Activated naive CD8-positive, alpha-beta T cell treated with anti-CD3 and anti-CD28 coated beads, Interleukin-2, amount 50 U/mL, for 24 hours (primary cell): ENCODE data around the gene TMC4.
"Not testable (repeated sequence)": the region's sequence is repeated elsewhere in the genome, so short reads cannot be mapped to it uniquely, and the experiment has no call there.

ENCODE experiments used
- ATAC-seq: fragments of 150-1000 bp; cut with Tn5 transposase; one replicate; pipeline ENCODE4 v1.10.0; 2021
- DNase-seq: peaks from one replicate; pipeline ENCODE4 v3.0.0; 2021
- H3K27ac Mint-ChIP-seq: one replicate; pipeline ENCODE4 v1.8.0; 2021; ENCODE audit warnings: mild to moderate bottlenecking, mixed read lengths
- H3K27me3 Mint-ChIP-seq: one replicate; pipeline ENCODE4 v1.8.0; 2021; ENCODE audit warnings: mixed read lengths
- H3K36me3 Mint-ChIP-seq: one replicate; pipeline ENCODE4 v1.8.0; 2021; ENCODE audit warnings: low read depth, mixed read lengths
- H3K4me1 Mint-ChIP-seq: one replicate; pipeline ENCODE4 v1.8.0; 2021; ENCODE audit warnings: mixed read lengths
- H3K4me3 Mint-ChIP-seq: one replicate; pipeline ENCODE4 v1.8.0; 2021; ENCODE audit warnings: mild to moderate bottlenecking, moderate library complexity, mixed read lengths
- H3K9me3 Mint-ChIP-seq: one replicate; pipeline ENCODE4 v1.8.0; 2021; ENCODE audit warnings: mixed read lengths

Gene TMC4, protein sequence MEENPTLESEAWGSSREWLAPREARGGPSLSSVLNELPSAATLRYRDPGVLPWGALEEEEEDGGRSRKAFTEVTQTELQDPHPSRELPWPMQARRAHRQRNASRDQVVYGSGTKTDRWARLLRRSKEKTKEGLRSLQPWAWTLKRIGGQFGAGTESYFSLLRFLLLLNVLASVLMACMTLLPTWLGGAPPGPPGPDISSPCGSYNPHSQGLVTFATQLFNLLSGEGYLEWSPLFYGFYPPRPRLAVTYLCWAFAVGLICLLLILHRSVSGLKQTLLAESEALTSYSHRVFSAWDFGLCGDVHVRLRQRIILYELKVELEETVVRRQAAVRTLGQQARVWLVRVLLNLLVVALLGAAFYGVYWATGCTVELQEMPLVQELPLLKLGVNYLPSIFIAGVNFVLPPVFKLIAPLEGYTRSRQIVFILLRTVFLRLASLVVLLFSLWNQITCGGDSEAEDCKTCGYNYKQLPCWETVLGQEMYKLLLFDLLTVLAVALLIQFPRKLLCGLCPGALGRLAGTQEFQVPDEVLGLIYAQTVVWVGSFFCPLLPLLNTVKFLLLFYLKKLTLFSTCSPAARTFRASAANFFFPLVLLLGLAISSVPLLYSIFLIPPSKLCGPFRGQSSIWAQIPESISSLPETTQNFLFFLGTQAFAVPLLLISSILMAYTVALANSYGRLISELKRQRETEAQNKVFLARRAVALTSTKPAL

GRCh38 chr19:54172471-54173358, at the start of gene TMC4:
Gene TMC4, minus strand, starts transcription at chr19:54173160. Its CDS starts 43 bp downstream, at chr19:54173117.
- Mint-ChIP-seq H3K27me3 (no peaks in the 10 kb centered on the region), H3K36me3 (peaks cover 8% of the 10 kb centered on the region), H3K4me3 (no peak within 1 kb of the TSS), H3K9me3 (no peaks in the 10 kb centered on the region), H3K27ac (no peak within 1 kb of the TSS), H3K4me1 (peaks cover 6% of the 10 kb centered on the region)
- DNase-seq = no peak
- no peak for ATAC-seq

GRCh38 chr19:54221947-54222346, 49.0 kb upstream of the TMC4 start:
- H3K27me3 Mint-ChIP-seq = peaks cover 18% of the 10 kb centered on the region
- H3K36me3 Mint-ChIP-seq, ATAC-seq, H3K9me3 Mint-ChIP-seq, DNase-seq, H3K4me1 Mint-ChIP-seq, H3K27ac Mint-ChIP-seq, H3K4me3 Mint-ChIP-seq: not testable (repeated sequence)

GRCh38 chr19:54219702-54220101, 46.7 kb upstream of the TMC4 start:
- not testable (repeated sequence) for DNase-seq, H3K27ac Mint-ChIP-seq, H3K4me1 Mint-ChIP-seq, H3K4me3 Mint-ChIP-seq, H3K9me3 Mint-ChIP-seq, ATAC-seq, H3K36me3 Mint-ChIP-seq
- H3K27me3 Mint-ChIP-seq = peaks cover 14% of the 10 kb centered on the region

DNA sequence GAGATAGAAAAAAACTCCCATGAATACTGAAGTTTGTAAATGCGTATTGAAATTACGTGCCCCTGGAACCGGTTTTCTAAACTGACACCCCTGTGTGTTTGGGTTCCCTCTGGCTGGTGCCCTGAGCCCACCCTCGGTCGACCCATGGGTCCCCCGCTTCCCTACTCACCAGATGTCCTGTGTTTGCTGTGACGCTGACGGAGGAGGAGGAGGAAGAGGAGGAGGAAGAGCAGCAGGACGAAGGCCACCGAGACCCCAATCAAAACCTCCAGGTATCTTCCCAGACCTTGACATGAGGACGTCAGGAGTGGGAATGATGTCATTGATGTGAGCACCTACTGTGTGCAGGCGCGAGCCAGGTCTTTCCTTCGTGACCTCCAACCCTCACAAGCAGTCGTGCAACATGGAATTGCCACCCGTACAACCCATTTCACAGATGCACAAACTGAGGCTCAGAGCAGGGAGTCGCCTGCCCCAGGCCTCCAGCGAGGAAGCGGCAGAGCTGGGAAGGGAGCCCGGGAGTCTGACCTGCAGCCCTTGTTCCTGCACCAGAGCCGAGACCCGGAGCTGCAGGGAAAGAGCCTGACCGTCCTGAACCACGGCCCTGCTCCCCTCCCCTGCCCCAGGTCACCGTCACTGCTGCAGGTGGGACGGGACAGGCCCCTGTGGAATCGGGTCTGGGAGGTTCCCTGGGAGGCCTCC, 46.2 kb upstream of the TMC4 start:
- no peak overlapping the region for H3K4me3 Mint-ChIP-seq
- peaks cover 12% of the 10 kb centered on the region for H3K27me3 Mint-ChIP-seq
- H3K9me3 Mint-ChIP-seq = no peaks in the 10 kb centered on the region
- H3K27ac Mint-ChIP-seq = no peak overlapping the region
- ATAC-seq (no peak), DNase-seq (no peak)
- H3K36me3 Mint-ChIP-seq = no peaks in the 10 kb centered on the region
- H3K4me1 Mint-ChIP-seq = no peaks in the 10 kb centered on the region

DNA sequence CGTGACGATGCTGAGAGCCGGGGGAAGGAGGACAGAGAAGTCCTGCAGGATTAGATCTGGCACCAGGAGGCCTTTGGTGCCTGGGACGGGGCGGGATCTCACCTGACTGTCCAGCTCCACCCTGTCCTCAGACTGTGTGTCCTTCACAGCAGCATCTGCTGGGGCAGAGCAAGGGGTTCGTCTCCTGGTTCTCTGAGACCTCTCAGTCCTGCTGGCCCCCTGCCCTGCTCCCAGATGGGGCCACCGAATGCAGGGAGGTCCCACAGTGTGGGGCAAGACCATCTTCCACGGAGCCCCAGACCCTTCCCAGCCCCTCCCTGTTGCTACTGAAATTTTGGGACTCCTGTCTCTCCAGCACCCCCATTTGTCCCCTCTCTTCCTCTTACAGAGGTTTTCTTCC, 45.3 kb upstream of the TMC4 start:
- H3K27ac Mint-ChIP-seq = no peak overlapping the region
- no peaks in the 10 kb centered on the region for H3K9me3 Mint-ChIP-seq
- no peak overlapping the region for H3K4me3 Mint-ChIP-seq
- DNase-seq = no peak
- H3K27me3 Mint-ChIP-seq = peaks cover 4% of the 10 kb centered on the region
- no peaks in the 10 kb centered on the region for H3K4me1 Mint-ChIP-seq
- no peaks in the 10 kb centered on the region for H3K36me3 Mint-ChIP-seq
- ATAC-seq = no peak

GRCh38 chr19:54217517-54218247, 44.7 kb upstream of the TMC4 start:
- not testable (repeated sequence) for H3K4me3 Mint-ChIP-seq, H3K4me1 Mint-ChIP-seq, DNase-seq, H3K36me3 Mint-ChIP-seq, H3K27ac Mint-ChIP-seq, ATAC-seq, H3K27me3 Mint-ChIP-seq, H3K9me3 Mint-ChIP-seq

- H3K27me3 Mint-ChIP-seq = peaks cover 2% of the 10 kb centered on the region
- ATAC-seq (no peak), DNase-seq (no peak)
- no peaks in the 10 kb centered on the region for H3K9me3 Mint-ChIP-seq
- H3K27ac Mint-ChIP-seq = no peak overlapping the region
- no peaks in the 10 kb centered on the region for H3K36me3 Mint-ChIP-seq
- H3K4me3 Mint-ChIP-seq = no peak overlapping the region
- H3K4me1 Mint-ChIP-seq = peaks cover 1% of the 10 kb centered on the region
Measured at GRCh38 chr19:54216869-54217268, 43.9 kb upstream of the TMC4 start.

- H3K27ac Mint-ChIP-seq, H3K9me3 Mint-ChIP-seq, DNase-seq, H3K4me3 Mint-ChIP-seq, ATAC-seq, H3K36me3 Mint-ChIP-seq, H3K27me3 Mint-ChIP-seq: not testable (repeated sequence)
- peaks cover 19% of the 10 kb centered on the region for H3K4me1 Mint-ChIP-seq
Measured at GRCh38 chr19:54214734-54215133, 41.8 kb upstream of the TMC4 start.

DNA sequence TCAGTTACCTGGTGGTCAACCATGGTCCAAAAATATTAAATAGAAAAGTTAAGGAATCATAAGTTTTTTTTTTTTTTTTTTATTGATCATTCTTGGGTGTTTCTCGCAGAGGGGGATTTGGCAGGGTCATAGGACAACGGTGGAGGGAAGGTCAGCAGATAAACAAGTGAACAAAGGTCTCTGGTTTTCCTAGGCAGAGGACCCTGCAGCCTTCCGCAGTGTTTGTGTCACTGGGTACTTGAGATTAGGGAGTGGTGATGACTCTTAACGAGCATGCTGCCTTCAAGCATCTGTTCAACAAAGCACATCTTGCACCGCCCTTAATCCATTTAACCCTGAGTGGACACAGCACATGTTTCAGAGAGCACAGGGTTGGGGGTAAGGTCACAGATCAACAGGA, 41.3 kb upstream of the TMC4 start:
- peaks cover 24% of the 10 kb centered on the region for H3K4me1 Mint-ChIP-seq
- not testable (repeated sequence) for H3K27me3 Mint-ChIP-seq, DNase-seq, H3K4me3 Mint-ChIP-seq, H3K36me3 Mint-ChIP-seq, H3K9me3 Mint-ChIP-seq, H3K27ac Mint-ChIP-seq, ATAC-seq

DNA sequence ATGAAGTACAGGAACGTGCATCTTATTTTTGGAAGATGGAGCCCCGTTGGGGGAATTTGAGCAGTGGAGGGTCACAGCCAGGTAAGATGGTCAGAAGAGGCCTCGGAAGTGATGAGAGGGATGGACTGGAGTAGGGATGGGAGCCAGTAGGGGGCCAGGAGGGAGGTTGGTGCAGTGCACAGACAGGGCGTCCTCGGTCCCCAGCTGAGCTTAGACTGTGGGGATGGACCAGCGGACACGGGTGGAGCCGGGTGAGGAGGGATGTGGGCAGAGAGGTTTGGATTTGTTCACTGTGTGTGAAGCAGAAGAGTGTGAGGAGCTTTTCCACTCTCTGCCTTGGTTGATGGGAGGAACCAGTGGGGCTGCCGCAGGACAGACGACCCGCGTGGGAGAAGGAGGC, 38.3 kb upstream of the TMC4 start:
- peaks cover 4% of the 10 kb centered on the region for H3K9me3 Mint-ChIP-seq
- H3K4me1 Mint-ChIP-seq = peaks cover 54% of the 10 kb centered on the region
- DNase-seq (no peak), ATAC-seq (no peak)
- H3K36me3 Mint-ChIP-seq = peaks cover 31% of the 10 kb centered on the region
- no peaks in the 10 kb centered on the region for H3K27me3 Mint-ChIP-seq
- H3K27ac Mint-ChIP-seq = peak overlapping the region; percentile 94
- H3K4me3 Mint-ChIP-seq = peak overlapping the region; percentile 29

GRCh38 chr19:54209811-54210494, 37.0 kb upstream of the TMC4 start:
- H3K27me3 Mint-ChIP-seq = no peaks in the 10 kb centered on the region
- peaks cover 4% of the 10 kb centered on the region for H3K9me3 Mint-ChIP-seq
- no peak for ATAC-seq
- peak; percentile 38 for DNase-seq
- peak overlapping the region; percentile 29 for H3K4me3 Mint-ChIP-seq
- H3K36me3 Mint-ChIP-seq = peaks cover 43% of the 10 kb centered on the region
- H3K4me1 Mint-ChIP-seq = peaks cover 67% of the 10 kb centered on the region
- peak overlapping the region; percentile 94 for H3K27ac Mint-ChIP-seq

DNA sequence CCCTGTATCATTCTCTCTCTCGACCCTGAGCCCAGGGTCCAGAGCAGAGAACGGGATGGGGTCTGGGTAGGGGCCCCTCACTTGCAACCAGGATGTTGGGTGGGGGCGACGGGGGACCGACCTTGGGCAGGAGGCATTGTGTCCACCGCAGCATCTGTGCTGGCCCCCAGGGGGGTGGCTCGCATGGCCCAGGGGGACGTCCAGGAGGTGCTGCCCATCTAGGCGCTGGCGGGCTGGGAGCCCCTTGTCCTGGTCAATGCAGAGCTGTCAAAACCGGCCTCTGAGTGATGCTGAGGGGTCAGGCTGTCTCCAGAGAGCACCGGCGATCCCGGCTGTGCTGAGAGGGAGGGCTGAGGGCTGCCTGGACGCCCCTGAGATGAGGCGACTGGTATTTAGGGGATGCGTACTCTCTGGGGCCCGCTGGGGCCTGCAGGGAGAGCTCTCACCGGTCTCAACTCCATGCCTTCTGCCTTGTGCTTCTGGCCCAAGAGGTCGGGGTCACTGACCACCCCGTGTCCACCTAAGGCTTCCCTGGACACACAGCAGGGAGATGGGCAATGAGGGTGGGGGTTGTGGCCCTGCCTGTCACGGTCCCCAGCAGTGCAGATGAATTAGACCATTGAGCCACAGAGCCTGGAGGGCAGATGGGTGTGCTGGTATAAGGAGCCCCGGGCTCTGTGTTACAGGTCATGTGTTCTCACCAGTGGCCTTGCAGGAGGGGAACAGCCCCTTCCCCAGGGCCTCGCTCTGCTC, 36.3 kb upstream of the TMC4 start:
- Mint-ChIP-seq H3K9me3 (peaks cover 4% of the 10 kb centered on the region), H3K36me3 (peaks cover 50% of the 10 kb centered on the region), H3K27me3 (no peaks in the 10 kb centered on the region), H3K27ac (peak overlapping the region; percentile 94), H3K4me3 (no peak overlapping the region), H3K4me1 (peaks cover 74% of the 10 kb centered on the region)
- ATAC-seq (no peak), DNase-seq (no peak)

DNA sequence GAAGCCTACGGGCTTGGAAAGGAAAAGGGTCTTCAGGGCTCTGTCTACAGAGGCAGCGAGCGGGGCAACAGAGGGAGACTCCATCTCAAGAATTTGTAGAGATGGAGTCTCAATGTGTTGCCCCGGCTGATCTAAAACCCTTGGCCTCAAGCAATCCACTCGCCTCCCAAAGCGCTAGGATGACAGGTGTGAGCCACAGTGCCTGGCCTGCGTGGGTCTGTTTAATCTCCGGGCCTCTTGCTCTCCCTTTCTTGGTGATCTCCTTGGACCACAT, 35.8 kb upstream of the TMC4 start:
- H3K36me3 Mint-ChIP-seq = peaks cover 55% of the 10 kb centered on the region
- no peak for DNase-seq
- H3K9me3 Mint-ChIP-seq = peaks cover 4% of the 10 kb centered on the region
- H3K27ac Mint-ChIP-seq = peak overlapping the region; percentile 94
- no peak for ATAC-seq
- peak overlapping the region; percentile 95 for H3K4me3 Mint-ChIP-seq
- peaks cover 79% of the 10 kb centered on the region for H3K4me1 Mint-ChIP-seq
- H3K27me3 Mint-ChIP-seq = no peaks in the 10 kb centered on the region
